ENCODE results near the gene SV2A. TPM values are rescaled to one million over a fixed set of nuclear protein-coding genes. Genes with fewer than 3 reads are reported as not detected.
"Not testable (repeated sequence)": the region's sequence is repeated elsewhere in the genome, so short reads cannot be mapped to it uniquely, and the experiment has no call there.

SV2A gene
- total RNA-seq, 1 donor from 2014 or later = 18.0 TPM

GRCh38 chr1:149861497-149862054, 56.1 kb downstream of the SV2A start:
- H3K9me3 Mint-ChIP-seq; H3K4me1 Mint-ChIP-seq; intact Hi-C loops (cut with micrococcal nuclease); H3K4me3 Mint-ChIP-seq; H3K27me3 Mint-ChIP-seq; H3K27ac Mint-ChIP-seq; DNase-seq; H3K36me3 Mint-ChIP-seq (ENCODE audit: low read depth): not testable (repeated sequence)

- H3K36me3 Mint-ChIP-seq (ENCODE audit: low read depth); H3K4me1 Mint-ChIP-seq; H3K9me3 Mint-ChIP-seq; DNase-seq; intact Hi-C loops (cut with micrococcal nuclease); H3K4me3 Mint-ChIP-seq; H3K27ac Mint-ChIP-seq; H3K27me3 Mint-ChIP-seq: not testable (repeated sequence)
Measured at GRCh38 chr1:149860684-149861496, 56.8 kb downstream of the SV2A start.

GRCh38 chr1:149860271-149860670, 57.4 kb downstream of the SV2A start:
- H3K27ac Mint-ChIP-seq; H3K4me3 Mint-ChIP-seq; intact Hi-C loops (cut with micrococcal nuclease); H3K36me3 Mint-ChIP-seq (ENCODE audit: low read depth); H3K4me1 Mint-ChIP-seq; H3K9me3 Mint-ChIP-seq; H3K27me3 Mint-ChIP-seq; DNase-seq: not testable (repeated sequence)

Other genes with a start within 250 kb of the SV2A start
- gene FCGR1A, start 135.2 kb downstream of the SV2A start, total RNA-seq = not detected in 2 replicates
- gene BOLA1, start 18.3 kb downstream of the SV2A start, total RNA-seq = 25.8 and 26.6 TPM in 2 replicates
- gene SF3B4, start 10.0 kb upstream of the SV2A start, total RNA-seq = 124 and 131 TPM in 2 replicates
- gene MTMR11, start 19.0 kb upstream of the SV2A start, total RNA-seq = 5.8 and 6.1 TPM in 2 replicates
- gene OTUD7B, start 92.9 kb upstream of the SV2A start, total RNA-seq = 36.1 and 38.8 TPM in 2 replicates
- 20.8 and 21.0 TPM in 2 replicates for gene VPS45, start 149.9 kb upstream of the SV2A start, total RNA-seq
- 25.2 and 26.4 TPM in 2 replicates for gene PLEKHO1, start 232.1 kb upstream of the SV2A start, total RNA-seq